ENCODE data around the gene TOP1.

DNA sequence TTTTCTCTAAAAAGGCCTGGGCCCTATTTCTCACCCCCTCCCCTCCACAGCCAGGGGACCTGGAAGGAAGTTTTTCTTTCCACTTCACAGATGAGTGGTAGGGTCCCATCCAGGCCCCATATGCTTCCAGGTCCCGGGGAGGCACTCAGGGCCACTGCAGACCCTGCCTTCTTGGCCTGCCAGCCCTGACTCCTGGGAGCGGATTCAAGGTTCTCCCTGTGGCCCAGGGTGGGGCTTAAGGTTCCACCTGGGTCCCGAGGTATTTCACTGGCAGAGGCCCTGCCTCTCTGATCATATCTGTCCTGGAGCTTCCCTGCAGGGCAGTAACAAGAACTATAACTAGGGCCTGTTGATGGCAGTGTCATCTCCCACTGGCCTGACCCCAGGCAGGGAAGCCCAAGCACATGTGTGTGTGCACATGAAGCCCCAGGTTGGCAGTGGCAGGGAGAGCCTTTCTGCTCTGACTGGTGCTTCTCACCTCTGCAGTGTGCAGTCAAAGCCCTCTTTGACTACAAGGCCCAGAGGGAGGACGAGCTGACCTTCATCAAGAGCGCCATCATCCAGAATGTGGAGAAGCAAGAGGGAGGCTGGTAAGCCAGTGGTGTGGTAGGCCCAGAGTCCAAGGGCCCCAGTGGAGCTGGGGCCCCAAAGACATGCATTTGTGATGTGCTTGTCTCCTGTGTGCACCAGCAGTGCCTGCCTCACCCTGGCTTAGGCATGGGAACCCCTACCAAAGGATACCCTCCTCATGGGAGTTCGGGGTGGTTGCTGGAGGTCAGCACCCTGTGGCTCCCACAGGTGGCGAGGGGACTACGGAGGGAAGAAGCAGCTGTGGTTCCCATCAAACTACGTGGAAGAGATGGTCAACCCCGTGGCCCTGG lies 139.9 kb downstream of the TOP1 start:
- TF ChIP-seq, protein P1, sequence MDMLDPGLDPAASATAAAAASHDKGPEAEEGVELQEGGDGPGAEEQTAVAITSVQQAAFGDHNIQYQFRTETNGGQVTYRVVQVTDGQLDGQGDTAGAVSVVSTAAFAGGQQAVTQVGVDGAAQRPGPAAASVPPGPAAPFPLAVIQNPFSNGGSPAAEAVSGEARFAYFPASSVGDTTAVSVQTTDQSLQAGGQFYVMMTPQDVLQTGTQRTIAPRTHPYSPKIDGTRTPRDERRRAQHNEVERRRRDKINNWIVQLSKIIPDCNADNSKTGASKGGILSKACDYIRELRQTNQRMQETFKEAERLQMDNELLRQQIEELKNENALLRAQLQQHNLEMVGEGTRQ (IDR thresholded peaks at IDR 0.05; ENCODE audit: borderline replicate concordance, low read depth, low read length): no peak
- no peak for TF ChIP-seq JUND (IDR thresholded peaks at IDR 0.05)
- no peak for TF ChIP-seq POLR2AphosphoS5 (IDR thresholded peaks at IDR 0.05; ENCODE audit: low read depth, low read length)
